ENCODE data around the gene AGPAT4.
"Not testable (repeated sequence)": the region's sequence is repeated elsewhere in the genome, so short reads cannot be mapped to it uniquely, and the experiment has no call there.

Gene AGPAT4

GRCh38 chr6:161198783-161199460 lies 74.9 kb downstream of the AGPAT4 start:
- no peak for DNase-seq

- DNase-seq = no peak
Measured at GRCh38 chr6:161198176-161198575, 75.7 kb downstream of the AGPAT4 start.

- no peak for DNase-seq
Measured at GRCh38 chr6:161195386-161195785, 78.5 kb downstream of the AGPAT4 start.

- no peak for DNase-seq
Measured at GRCh38 chr6:161194374-161194773, 79.5 kb downstream of the AGPAT4 start.

GRCh38 chr6:161192636-161193411 lies 81.0 kb downstream of the AGPAT4 start:
- DNase-seq = no peak

- DNase-seq = no peak
Measured at GRCh38 chr6:161191671-161192070, 82.2 kb downstream of the AGPAT4 start.

GRCh38 chr6:161191007-161191406 lies 82.9 kb downstream of the AGPAT4 start:
- no peak for DNase-seq

- no peak for DNase-seq
Measured at GRCh38 chr6:161189891-161190290, 84.0 kb downstream of the AGPAT4 start.

- no peak for DNase-seq
Measured at GRCh38 chr6:161188547-161189465, 85.1 kb downstream of the AGPAT4 start.

GRCh38 chr6:161186173-161186769 lies 87.6 kb downstream of the AGPAT4 start:
- DNase-seq = no peak

GRCh38 chr6:161181121-161181520 lies 92.7 kb downstream of the AGPAT4 start:
- DNase-seq = no peak

GRCh38 chr6:161178155-161178554 lies 95.7 kb downstream of the AGPAT4 start:
- not testable (repeated sequence) for DNase-seq

GRCh38 chr6:161176428-161176827 lies 97.4 kb downstream of the AGPAT4 start:
- DNase-seq = not testable (repeated sequence)

- not testable (repeated sequence) for DNase-seq
Measured at GRCh38 chr6:161172769-161173168, 101.1 kb downstream of the AGPAT4 start.

- DNase-seq = no peak
Measured at GRCh38 chr6:161171207-161171606, 102.7 kb downstream of the AGPAT4 start.

GRCh38 chr6:161169696-161170095 lies 104.2 kb downstream of the AGPAT4 start:
- DNase-seq = peak; percentile 70

- no peak for DNase-seq
Measured at GRCh38 chr6:161169035-161169434, 104.8 kb downstream of the AGPAT4 start.

GRCh38 chr6:161168281-161168891 lies 105.5 kb downstream of the AGPAT4 start:
- DNase-seq = peak; percentile 75

GRCh38 chr6:161166677-161167076 lies 107.2 kb downstream of the AGPAT4 start:
- no peak for DNase-seq

- DNase-seq = no peak
Measured at GRCh38 chr6:161166176-161166575, 107.7 kb downstream of the AGPAT4 start.

- DNase-seq = no peak
Measured at GRCh38 chr6:161164182-161164625, 109.7 kb downstream of the AGPAT4 start.

GRCh38 chr6:161163466-161164181 lies 110.2 kb downstream of the AGPAT4 start:
- no peak for DNase-seq
